ENCODE data around the gene PADI4.

DNA sequence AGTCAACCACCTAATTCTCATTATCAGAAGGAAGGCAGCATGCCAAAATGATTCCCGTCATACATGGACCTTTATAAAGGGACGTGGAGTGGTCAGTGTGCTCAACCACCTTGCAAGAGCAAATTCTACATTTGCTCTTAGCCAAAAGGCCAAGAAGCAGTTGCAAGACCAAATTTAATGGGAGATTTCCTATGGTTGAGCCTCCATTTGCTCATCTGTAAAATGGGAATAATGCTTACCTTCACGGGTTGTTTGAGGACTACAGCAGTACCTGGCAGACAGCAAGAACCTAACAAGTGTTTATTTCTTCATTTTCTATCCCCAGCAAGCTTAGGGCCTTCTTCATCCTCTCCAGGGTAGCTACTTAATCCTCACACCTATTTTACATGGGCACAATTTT is 17.4 kb upstream of the PADI4 start:
- TF ChIP-seq RARB (CRISPR knock-in tag; IDR thresholded peaks at IDR 0.05) (no peak), ZNF565 (CRISPR knock-in tag; conservative IDR thresholded peaks at IDR 0.05; ENCODE audit: low read depth) (no peak), OSR1 (CRISPR knock-in tag; IDR thresholded peaks at IDR 0.05) (no peak), SNAI2 (CRISPR knock-in tag; IDR thresholded peaks at IDR 0.05) (no peak), ARNTL (CRISPR knock-in tag; IDR thresholded peaks at IDR 0.05; ENCODE audit: borderline replicate concordance, low read depth) (no peak), ZFP30 (CRISPR knock-in tag; IDR thresholded peaks at IDR 0.05) (no peak), GLIS3 (CRISPR knock-in tag; IDR thresholded peaks at IDR 0.05) (no peak), ZNF70 (CRISPR knock-in tag; IDR thresholded peaks at IDR 0.05) (no peak), TOX (CRISPR knock-in tag; IDR thresholded peaks at IDR 0.05; ENCODE audit: borderline replicate concordance) (no peak), BACH2 (CRISPR knock-in tag; IDR thresholded peaks at IDR 0.05; ENCODE audit: borderline replicate concordance) (no peak)
- TF ChIP-seq, protein P1, sequence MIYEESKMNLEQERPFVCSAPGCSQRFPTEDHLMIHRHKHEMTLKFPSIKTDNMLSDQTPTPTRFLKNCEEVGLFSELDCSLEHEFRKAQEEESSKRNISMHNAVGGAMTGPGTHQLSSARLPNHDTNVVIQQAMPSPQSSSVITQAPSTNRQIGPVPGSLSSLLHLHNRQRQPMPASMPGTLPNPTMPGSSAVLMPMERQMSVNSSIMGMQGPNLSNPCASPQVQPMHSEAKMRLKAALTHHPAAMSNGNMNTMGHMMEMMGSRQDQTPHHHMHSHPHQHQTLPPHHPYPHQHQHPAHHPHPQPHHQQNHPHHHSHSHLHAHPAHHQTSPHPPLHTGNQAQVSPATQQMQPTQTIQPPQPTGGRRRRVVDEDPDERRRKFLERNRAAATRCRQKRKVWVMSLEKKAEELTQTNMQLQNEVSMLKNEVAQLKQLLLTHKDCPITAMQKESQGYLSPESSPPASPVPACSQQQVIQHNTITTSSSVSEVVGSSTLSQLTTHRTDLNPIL (CRISPR knock-in tag; IDR thresholded peaks at IDR 0.05; ENCODE audit: low read depth), result no peak
- TF ChIP-seq, protein P2, sequence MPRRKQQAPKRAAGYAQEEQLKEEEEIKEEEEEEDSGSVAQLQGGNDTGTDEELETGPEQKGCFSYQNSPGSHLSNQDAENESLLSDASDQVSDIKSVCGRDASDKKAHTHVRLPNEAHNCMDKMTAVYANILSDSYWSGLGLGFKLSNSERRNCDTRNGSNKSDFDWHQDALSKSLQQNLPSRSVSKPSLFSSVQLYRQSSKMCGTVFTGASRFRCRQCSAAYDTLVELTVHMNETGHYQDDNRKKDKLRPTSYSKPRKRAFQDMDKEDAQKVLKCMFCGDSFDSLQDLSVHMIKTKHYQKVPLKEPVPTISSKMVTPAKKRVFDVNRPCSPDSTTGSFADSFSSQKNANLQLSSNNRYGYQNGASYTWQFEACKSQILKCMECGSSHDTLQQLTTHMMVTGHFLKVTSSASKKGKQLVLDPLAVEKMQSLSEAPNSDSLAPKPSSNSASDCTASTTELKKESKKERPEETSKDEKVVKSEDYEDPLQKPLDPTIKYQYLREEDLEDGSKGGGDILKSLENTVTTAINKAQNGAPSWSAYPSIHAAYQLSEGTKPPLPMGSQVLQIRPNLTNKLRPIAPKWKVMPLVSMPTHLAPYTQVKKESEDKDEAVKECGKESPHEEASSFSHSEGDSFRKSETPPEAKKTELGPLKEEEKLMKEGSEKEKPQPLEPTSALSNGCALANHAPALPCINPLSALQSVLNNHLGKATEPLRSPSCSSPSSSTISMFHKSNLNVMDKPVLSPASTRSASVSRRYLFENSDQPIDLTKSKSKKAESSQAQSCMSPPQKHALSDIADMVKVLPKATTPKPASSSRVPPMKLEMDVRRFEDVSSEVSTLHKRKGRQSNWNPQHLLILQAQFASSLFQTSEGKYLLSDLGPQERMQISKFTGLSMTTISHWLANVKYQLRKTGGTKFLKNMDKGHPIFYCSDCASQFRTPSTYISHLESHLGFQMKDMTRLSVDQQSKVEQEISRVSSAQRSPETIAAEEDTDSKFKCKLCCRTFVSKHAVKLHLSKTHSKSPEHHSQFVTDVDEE (CRISPR knock-in tag; IDR thresholded peaks at IDR 0.05), result no peak

All from SK-N-SH treated with all-trans-retinoic acid at 6 μM for 48 hours (cell line).